IPS-18c (cell line): ENCODE results near the gene ZBED3.
"Not testable (repeated sequence)": the region's sequence is repeated elsewhere in the genome, so short reads cannot be mapped to it uniquely, and the experiment has no call there.

ENCODE experiments used
- H3K4me3 ChIP-seq: 2 replicates; pipeline ENCODE4 v1.7.0; 2013; ENCODE audit warnings: low read depth, mild to moderate bottlenecking, low read length, moderate library complexity; ENCODE audit not compliant: insufficient read depth
- H3K9me3 ChIP-seq: one replicate; pipeline ENCODE4 v1.6.1; 2013; ENCODE audit warnings: mild to moderate bottlenecking, low read length, moderate library complexity; ENCODE audit not compliant: control insufficient read depth, insufficient read depth

The ZBED3 gene, protein sequence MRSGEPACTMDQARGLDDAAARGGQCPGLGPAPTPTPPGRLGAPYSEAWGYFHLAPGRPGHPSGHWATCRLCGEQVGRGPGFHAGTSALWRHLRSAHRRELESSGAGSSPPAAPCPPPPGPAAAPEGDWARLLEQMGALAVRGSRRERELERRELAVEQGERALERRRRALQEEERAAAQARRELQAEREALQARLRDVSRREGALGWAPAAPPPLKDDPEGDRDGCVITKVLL

DNA sequence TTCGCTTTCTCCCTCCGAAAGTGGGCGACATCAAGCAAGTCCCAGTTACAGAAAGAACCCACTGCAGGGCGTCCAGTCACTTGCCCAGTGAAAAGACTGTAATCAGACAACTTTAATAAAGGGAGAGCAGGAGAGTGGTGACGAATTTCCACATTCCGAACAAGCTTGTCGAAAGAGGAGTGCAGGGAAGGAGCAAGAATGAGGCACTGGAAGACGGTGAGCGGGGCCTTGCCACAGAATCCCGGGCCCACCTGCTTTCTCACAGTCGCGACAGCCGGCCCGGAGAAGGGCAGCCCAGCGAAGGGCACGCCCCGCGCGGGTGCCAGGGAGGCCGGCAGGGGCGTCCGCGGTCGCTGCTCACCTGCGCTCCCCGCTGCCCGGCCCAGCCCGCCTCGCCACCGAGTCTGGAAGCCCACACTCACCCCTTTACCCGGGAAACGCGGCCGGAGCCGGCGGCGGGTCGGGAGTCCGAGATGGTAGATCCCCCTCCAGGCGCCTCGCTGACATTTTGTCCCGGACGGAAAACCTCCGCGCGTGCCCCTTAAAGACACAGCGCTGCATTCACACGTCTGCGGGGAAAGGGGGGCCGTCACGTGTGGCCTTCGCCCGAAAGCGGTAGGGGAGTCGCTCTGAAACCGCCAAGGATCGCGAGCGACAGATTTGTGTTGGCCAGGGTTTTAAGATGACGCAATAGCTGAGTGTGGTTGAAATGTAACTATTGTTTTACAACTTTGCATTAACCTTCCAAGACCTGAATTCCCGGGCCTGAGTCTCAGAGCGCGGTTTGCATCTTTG, at the start of gene ZBED3:
ZBED3 (minus strand) TSS at position 597 of the 795 bp plus-strand sequence. CDS start 9,407 bp downstream, outside the sequence.
- H3K9me3 ChIP-seq = no peaks in the 10 kb centered on the region
- H3K4me3 ChIP-seq = peak within 1 kb of the TSS; percentile 75

DNA sequence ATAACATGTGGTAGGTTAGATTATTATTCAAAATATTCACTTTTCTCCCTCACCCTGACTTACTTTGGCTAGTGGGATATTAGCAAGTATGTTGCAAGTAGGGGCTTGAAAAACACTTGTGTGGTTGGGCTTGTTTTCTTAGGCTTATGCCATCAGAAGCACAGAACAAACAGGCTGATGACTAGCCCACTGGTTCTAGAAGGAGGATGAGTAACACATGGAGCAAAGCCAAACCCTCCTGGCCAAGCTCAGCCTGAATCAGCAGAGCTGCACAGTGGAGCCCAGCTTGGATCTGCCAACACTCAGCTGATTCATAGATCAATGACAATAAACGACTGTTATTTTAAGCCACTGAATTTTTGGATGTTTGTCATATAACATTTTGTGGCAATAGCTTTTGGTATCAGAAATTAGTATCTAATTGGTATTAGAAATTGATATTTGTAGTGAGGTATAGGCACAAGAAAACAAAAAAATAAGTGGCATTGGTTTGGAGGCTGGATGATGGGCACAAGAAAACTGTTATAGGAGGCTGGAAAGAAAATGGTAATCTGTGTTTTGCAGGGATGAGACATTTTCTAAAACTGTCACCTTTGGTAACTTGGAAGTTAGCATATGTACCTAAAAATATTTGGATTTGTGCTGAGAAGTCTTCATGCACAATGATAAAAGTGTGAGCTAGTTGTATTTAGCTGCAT, 46.1 kb upstream of the ZBED3 start:
- Histone ChIP-seq H3K9me3 (no peaks in the 10 kb centered on the region), H3K4me3 (no peak overlapping the region)

GRCh38 chr5:77131361-77131760, 44.3 kb upstream of the ZBED3 start:
- no peaks in the 10 kb centered on the region for H3K9me3 ChIP-seq
- H3K4me3 ChIP-seq = no peak overlapping the region

GRCh38 chr5:77129391-77129990, 42.4 kb upstream of the ZBED3 start:
- H3K4me3 ChIP-seq = no peak overlapping the region
- no peaks in the 10 kb centered on the region for H3K9me3 ChIP-seq

DNA sequence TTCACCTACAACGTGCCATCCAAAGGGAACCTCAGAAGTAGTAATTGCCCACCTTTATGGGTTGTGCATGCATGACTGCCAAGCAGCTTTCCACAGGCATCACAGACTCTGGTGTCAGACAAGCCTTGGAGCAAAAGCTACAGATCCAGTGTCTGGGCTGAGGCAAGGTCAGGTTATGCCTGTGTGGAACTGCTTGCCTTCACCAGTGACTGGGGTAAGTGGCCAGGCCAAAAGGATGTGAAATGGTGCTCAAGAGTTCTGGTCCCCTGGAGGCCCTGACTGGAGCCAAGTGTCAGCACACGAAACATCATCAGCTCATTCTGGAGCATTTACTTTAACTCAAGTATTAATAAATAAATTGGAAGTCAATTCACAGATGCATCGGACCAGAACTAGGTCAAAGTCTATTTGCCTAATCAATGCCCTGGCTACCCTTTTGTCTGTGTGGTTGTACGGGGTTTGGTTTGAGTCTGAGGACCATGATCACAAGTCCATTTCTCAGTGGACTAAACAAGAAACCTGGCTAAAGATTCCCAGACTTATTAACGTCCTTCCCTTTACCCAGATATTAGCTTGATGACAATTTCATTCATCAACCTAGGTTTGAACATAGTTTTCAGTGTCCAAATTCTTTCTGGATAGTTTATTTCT, 41.5 kb upstream of the ZBED3 start:
- Histone ChIP-seq H3K9me3 (no peaks in the 10 kb centered on the region), H3K4me3 (no peak overlapping the region)

- no peaks in the 10 kb centered on the region for H3K9me3 ChIP-seq
Measured at GRCh38 chr5:77123057-77123456, 36.0 kb upstream of the ZBED3 start.

DNA sequence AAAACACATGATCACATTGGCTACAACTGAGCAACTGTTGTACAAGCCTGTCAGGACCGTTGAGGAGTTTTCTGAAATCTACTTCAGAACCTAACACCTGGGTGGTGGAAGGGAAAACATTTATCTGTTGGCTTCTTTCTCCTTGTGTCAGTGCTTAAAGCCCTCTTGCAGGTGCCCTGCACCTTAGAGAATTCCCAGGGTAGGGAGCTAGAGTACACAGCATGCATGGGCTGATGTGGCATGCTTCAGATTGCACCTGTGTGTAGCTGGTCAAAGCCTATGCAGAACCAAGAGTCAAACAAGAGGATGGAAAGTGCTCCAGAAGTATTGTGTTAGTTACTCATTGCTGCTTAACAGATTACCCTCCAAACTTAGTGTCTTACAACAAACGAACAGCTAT, 33.6 kb upstream of the ZBED3 start:
- H3K4me3 ChIP-seq = no peak overlapping the region
- H3K9me3 ChIP-seq = no peaks in the 10 kb centered on the region

More at GRCh38 chr5:77123057-77123456, 36.0 kb upstream of the ZBED3 start:
- no peak overlapping the region for H3K4me3 ChIP-seq

GRCh38 chr5:77120086-77120485, 33.0 kb upstream of the ZBED3 start:
- no peaks in the 10 kb centered on the region for H3K9me3 ChIP-seq
- H3K4me3 ChIP-seq = no peak overlapping the region

DNA sequence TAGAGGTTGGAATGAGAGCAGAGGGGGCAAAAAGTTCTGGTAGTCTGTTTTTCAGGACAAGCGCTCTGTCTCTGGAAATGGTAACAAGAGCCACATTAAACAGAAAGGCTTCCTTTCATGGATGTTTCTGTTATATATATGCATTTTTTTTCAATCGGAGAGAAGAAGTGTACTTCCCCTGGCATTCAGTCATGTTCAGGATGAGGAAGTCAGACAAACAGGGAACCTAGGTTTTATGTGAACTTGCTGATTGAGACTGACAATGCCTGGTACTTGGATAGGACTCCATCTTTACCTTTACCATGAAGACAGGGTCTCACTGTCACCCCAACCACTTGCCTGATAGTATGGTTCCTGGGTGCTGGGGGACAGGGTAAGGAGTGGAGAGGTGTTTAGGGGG, 30.1 kb upstream of the ZBED3 start:
- Histone ChIP-seq H3K9me3 (no peaks in the 10 kb centered on the region), H3K4me3 (no peak overlapping the region)

GRCh38 chr5:77107035-77107434, 19.9 kb upstream of the ZBED3 start:
- H3K4me3 ChIP-seq, H3K9me3 ChIP-seq: not testable (repeated sequence)

- H3K9me3 ChIP-seq = no peaks in the 10 kb centered on the region
- no peak overlapping the region for H3K4me3 ChIP-seq
Measured at GRCh38 chr5:77104813-77105212, 17.7 kb upstream of the ZBED3 start.

DNA sequence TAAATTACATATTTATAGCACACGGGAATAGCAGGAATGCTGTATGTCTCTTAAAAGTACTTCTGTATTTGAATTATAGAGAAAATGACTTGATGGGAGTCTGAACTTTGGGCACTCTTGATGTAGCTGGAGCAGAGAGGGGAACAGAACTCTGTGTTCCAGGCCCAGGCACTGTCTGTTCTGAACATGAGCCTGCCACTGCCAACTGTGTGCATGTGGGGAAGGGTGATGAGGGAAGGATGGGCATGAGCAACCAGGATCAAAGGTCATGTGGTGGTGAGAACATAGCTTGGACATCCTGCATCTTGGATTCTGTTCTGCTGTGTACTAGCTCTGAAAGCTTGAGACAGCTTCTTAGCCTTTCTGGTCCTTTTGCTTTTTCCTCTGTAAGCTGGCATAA, 16.4 kb upstream of the ZBED3 start:
- Histone ChIP-seq H3K9me3 (no peaks in the 10 kb centered on the region), H3K4me3 (no peak overlapping the region)

DNA sequence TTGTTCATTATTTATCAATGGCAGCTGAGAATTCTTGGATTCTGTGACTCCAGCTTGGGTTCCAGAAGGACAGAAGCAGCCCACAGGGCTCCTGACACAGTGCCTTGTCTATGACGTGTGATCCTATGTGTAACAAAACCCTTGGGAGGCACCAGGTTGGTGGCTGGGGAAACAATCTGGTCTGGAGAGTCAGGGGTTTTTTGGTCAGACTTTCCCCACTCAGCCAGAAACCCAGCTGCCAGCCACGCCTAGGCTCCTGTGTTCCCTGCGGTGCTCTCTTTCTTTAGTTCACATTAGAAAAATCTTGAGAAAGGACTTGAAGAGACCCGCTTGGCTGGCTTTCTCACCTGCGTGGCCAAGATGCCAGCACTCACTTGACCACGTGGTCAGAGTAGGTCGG, 15.5 kb upstream of the ZBED3 start:
- Histone ChIP-seq H3K9me3 (no peaks in the 10 kb centered on the region), H3K4me3 (no peak overlapping the region)

- Histone ChIP-seq H3K4me3 (no peak overlapping the region), H3K9me3 (no peaks in the 10 kb centered on the region)
Measured at GRCh38 chr5:77101298-77101697, 14.2 kb upstream of the ZBED3 start.

- Histone ChIP-seq H3K9me3 (no peaks in the 10 kb centered on the region), H3K4me3 (no peak overlapping the region)
Measured at GRCh38 chr5:77095189-77095588, 8.1 kb upstream of the ZBED3 start.

DNA sequence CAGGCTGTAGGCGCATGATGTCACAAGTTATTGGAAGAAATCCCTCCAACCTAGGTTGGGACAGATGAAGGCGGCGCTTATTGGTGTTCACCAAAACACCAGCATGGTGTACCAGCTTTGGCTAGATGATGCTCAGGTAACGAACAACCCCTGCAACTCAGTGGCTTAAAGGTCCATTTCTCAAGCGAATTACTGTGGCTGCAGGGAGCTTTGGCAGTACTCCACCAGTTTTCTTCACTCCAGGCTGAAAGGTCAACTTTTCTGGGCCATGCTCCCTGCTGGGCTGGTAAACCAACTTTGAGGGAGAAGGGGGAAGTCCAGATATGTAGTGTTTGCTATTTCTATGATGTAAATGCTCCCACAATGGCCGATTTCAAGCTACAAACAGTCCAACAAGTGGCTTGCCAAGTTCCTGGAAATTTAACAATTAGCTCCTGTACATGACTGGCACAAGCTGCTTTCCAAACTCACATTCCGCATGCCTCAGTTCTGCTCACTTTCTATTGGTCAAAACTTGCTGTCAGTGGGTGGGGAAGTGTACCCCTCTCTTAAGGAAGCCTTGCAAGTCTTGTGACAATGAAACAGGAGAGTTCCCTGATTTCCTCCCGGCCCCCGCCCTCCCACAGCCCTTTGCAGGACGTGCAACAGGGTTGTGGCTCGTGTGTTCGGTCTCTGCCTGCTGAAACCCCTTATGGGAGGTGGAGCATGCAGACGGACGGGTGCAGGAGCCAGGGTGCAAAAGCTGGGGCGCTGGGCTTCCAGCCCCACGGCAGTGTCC, 588 bp upstream of the ZBED3 start:
- Histone ChIP-seq H3K9me3 (no peaks in the 10 kb centered on the region), H3K4me3 (peak overlapping the region; percentile 75)

DNA sequence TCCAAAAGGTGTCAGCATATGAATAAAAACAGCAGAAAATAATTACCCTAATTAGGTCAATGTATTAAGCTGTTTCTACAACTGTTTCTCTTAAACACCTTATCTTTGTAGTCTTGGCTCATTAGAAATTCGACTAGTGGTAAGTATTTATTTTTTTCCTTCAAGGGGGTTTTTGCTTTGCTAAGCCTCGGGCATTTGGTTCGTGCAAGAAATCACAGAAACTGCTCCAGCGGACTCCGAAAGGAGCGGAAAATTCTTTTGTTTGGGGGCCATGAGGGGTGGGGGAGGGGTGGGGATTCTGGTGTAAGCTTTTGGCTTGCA, 757 bp downstream of the ZBED3 start:
- Histone ChIP-seq H3K9me3 (no peaks in the 10 kb centered on the region), H3K4me3 (peak overlapping the region; percentile 75; the same call in 1 of the 2 replicates)
